ENCODE measurements around the gene KLHL24.

- no peak for TF ChIP-seq CTCF (conservative IDR thresholded peaks at IDR 0.05 in 1 of 2, IDR thresholded peaks at IDR 0.05 in 1 of 2; ENCODE audit: extremely low read depth in 1 of 2, insufficient read depth in 1 of 2, low read depth in 1 of 2, low read length in 2 of 2)
- no peak for TF ChIP-seq EZH2 (IDR thresholded peaks at IDR 0.05; ENCODE audit: borderline replicate concordance, low read length)
These were observed 52.3 kb downstream of the KLHL24 start for GRCh38 chr3:183687705-183688104.

All from mammary epithelial cell (primary cell).